Gastrocnemius medialis (tissue), 4 donors: ENCODE measurements around the gene EPS8L2. TPM values are rescaled to one million over a fixed set of nuclear protein-coding genes. Genes with fewer than 3 reads are reported as not detected.

Experiments
- ATAC-seq, 2 donors: fragments of 150-250 bp; one replicate each; pipeline ENCODE4 v1.9.1; 2016
- DNase-seq, 2 donors: peaks; one replicate each; pipeline ENCODE4 v3.0.0-alpha.2; 2019
- H3K27ac ChIP-seq, 4 donors: fragments of 200-600 bp; sonication (generic); 1 replicate in 1 of 4; 2 replicates in 3 of 4; pipeline ENCODE4 v1.5.1; 2016 to 2018; ENCODE audit warnings: mild to moderate bottlenecking in 2 of 4, moderate library complexity in 1 of 4
- H3K27me3 ChIP-seq, 3 donors: fragments of 200-600 bp; sonication (generic) in 2 of 3; 1 replicate in 1 of 3; 2 replicates in 2 of 3; pipeline versions ENCODE4 v1.5.1 to v1.6.0; 2016 to 2019; ENCODE audit warnings: mild to moderate bottlenecking in 1 of 3, moderate library complexity in 1 of 3
- H3K36me3 ChIP-seq, 2 donors: fragments of 200-600 bp; sonication (generic) in 1 of 2; one replicate each; pipeline ENCODE4 v1.5.1; 2017 to 2018
- H3K4me1 ChIP-seq, 2 donors: fragments of 200-600 bp; sonication (generic) in 1 of 2; one replicate each; pipeline ENCODE4 v1.5.1; 2016 to 2017; ENCODE audit warnings: mild to moderate bottlenecking in 2 of 2
- H3K4me3 ChIP-seq, 4 donors: fragments of 200-600 bp; sonication (generic) in 3 of 4; 1 replicate in 1 of 4; 2 replicates in 3 of 4; pipeline ENCODE4 v1.5.1; 2016 to 2019; ENCODE audit warnings: mild to moderate bottlenecking in 2 of 4
- H3K9me3 ChIP-seq, 3 donors: fragments of 200-600 bp; sonication (generic) in 2 of 3; 1 replicate in 1 of 3; 2 replicates in 2 of 3; pipeline ENCODE4 v1.5.1; 2016 to 2019
- CTCF ChIP-seq, 5 experiments: fragments of 450-650 bp in 3 of 5; fragments of 200-600 bp in 2 of 5; sonication (generic) in 2 of 5; IDR thresholded peaks in 4 of 5; conservative IDR thresholded peaks in 1 of 5; 1 replicate in 4 of 5; 2 replicates in 1 of 5; pipeline ENCODE4 v1.5.1; 2016 to 2019; ENCODE audit warnings: antibody characterized with exemption in 5 of 5, mild to moderate bottlenecking in 3 of 5, moderate library complexity in 3 of 5
- POLR2A ChIP-seq, 2 donors: fragments of 450-650 bp; IDR thresholded peaks; one replicate each; pipeline ENCODE4 v1.6.1; 2017; ENCODE audit warnings: antibody characterized with exemption in 2 of 2, mild to moderate bottlenecking in 2 of 2, moderate library complexity in 2 of 2
- in situ Hi-C, 4 donors: fragments of 200-750 bp; cut with MboI; loops; one replicate each; pipeline versions ENCODE4 v1.15.0 to v1.8.0; 2017; ENCODE audit warnings: low sequenced_read_pairs in 4 of 4
- intact Hi-C: fragments of 100-400 bp; cut with DNase I; formaldehyde crosslinking; loops from one replicate; pipeline ENCODE4 v1.15.1; 2023; ENCODE audit warnings: low total_unique reads
- total RNA-seq, 4 donors: library from RNA; depleted of rRNA; stranded (reverse); fragments of >200 nt; gene quantifications; one replicate each; pipeline versions ENCODE4 v1.1.0 to v1.2.3, GENCODE V29; 2016

Gene EPS8L2
- total RNA-seq, 4 donors from 2014 or later = 0.42 to 3.3 (median 1.8) TPM

- H3K4me1 ChIP-seq = no peaks in the 10 kb centered on the region
- H3K27ac ChIP-seq = no peak overlapping the region
- H3K36me3 ChIP-seq = peaks cover 0 to 5% of the 10 kb centered on the region in 2 donors
- no peak for TF ChIP-seq POLR2A (IDR thresholded peaks at IDR 0.05)
- no peak for TF ChIP-seq CTCF (IDR thresholded peaks at IDR 0.05 in 4 of 5, conservative IDR thresholded peaks at IDR 0.05 in 1 of 5)
- H3K4me3 ChIP-seq = no peak overlapping the region
- H3K9me3 ChIP-seq = no peaks in the 10 kb centered on the region
- no peaks in the 10 kb centered on the region for H3K27me3 ChIP-seq
- intact Hi-C loops (loop anchor here (5.0 kb wide), 1 partner anchor 138 kb away; the partner anchor contains the start of gene SLC25A22), in situ Hi-C loops (no loop called here)
- ATAC-seq = no peak
- no peak for DNase-seq
Measured at GRCh38 chr11:659532-660085, 46.4 kb upstream of the EPS8L2 start.

- intact Hi-C loops (loop anchor here (5.0 kb wide), 1 partner anchor 137 kb away; the partner anchor contains the start of gene SLC25A22), in situ Hi-C loops (no loop called here)
- Histone ChIP-seq H3K36me3 (peaks cover 0 to 5% of the 10 kb centered on the region in 2 donors), H3K4me3 (no peak overlapping the region), H3K4me1 (peaks cover 1 to 2% of the 10 kb centered on the region in 2 donors), H3K27me3 (no peaks in the 10 kb centered on the region), H3K27ac (no peak overlapping the region), H3K9me3 (no peaks in the 10 kb centered on the region)
- TF ChIP-seq CTCF (IDR thresholded peaks at IDR 0.05 in 4 of 5, conservative IDR thresholded peaks at IDR 0.05 in 1 of 5) (no peak), POLR2A (IDR thresholded peaks at IDR 0.05) (no peak)
- DNase-seq (no peak), ATAC-seq (no peak)
Measured at GRCh38 chr11:660281-660680, 45.8 kb upstream of the EPS8L2 start.

GRCh38 chr11:660681-661444 is 45.2 kb upstream of the EPS8L2 start:
- ATAC-seq = no peak
- Histone ChIP-seq H3K27ac (no peak overlapping the region), H3K4me1 (peaks cover 7 to 8% of the 10 kb centered on the region in 2 donors), H3K27me3 (no peaks in the 10 kb centered on the region), H3K4me3 (no peak overlapping the region), H3K36me3 (peaks cover 0 to 5% of the 10 kb centered on the region in 2 donors), H3K9me3 (no peaks in the 10 kb centered on the region)
- in situ Hi-C loops (no loop called here), intact Hi-C loops (loop anchor here (5.0 kb wide), 1 partner anchor 136 kb away; the partner anchor contains the start of gene SLC25A22)
- no peak for TF ChIP-seq POLR2A (IDR thresholded peaks at IDR 0.05)
- no peak for DNase-seq

GRCh38 chr11:662689-663274 is 43.2 kb upstream of the EPS8L2 start:
- Histone ChIP-seq H3K36me3 (peaks cover 0 to 5% of the 10 kb centered on the region in 2 donors), H3K27ac (no peak overlapping the region), H3K27me3 (no peaks in the 10 kb centered on the region), H3K9me3 (no peaks in the 10 kb centered on the region), H3K4me3 (no peak overlapping the region), H3K4me1 (peaks cover 9 to 13% of the 10 kb centered on the region in 2 donors)
- ATAC-seq (no peak), DNase-seq (peak in 1 of 2 donors; percentile 48)
- in situ Hi-C loops (no loop called here), intact Hi-C loops (loop anchor here (1.0 to 5.0 kb wide), 2 partner anchors 66 to 135 kb away; partner anchors contain the start of gene SLC25A22)
- TF ChIP-seq CTCF (IDR thresholded peaks at IDR 0.05 in 4 of 5, conservative IDR thresholded peaks at IDR 0.05 in 1 of 5) (peak; percentile 26 to 81 (median 63)), POLR2A (IDR thresholded peaks at IDR 0.05) (no peak)
